Nephron progenitor cell (in vitro differentiated cells): ENCODE data around the gene SLC23A1.
A peak's percentile ranks its signal among the peaks of the same experiment; 100 is the strongest.
"Not testable (repeated sequence)": the region's sequence is repeated elsewhere in the genome, so short reads cannot be mapped to it uniquely, and the experiment has no call there.

Experiments used
- DNase-seq: peaks from one replicate; pipeline ENCODE4 v3.0.0; 2021
- H3K27ac Mint-ChIP-seq: 2 replicates; pipeline ENCODE4 v1.8.0; 2021; ENCODE audit warnings: mild to moderate bottlenecking, moderate library complexity, mixed read lengths
- H3K27me3 Mint-ChIP-seq: 2 replicates; pipeline ENCODE4 v1.8.0; 2021; ENCODE audit warnings: mild to moderate bottlenecking, low read depth, mixed read lengths; ENCODE audit not compliant: poor library complexity
- H3K36me3 Mint-ChIP-seq: 2 replicates; pipeline ENCODE4 v1.8.0; 2021; ENCODE audit warnings: low read depth, mixed read lengths
- H3K4me1 Mint-ChIP-seq: 2 replicates; pipeline ENCODE4 v1.8.0; 2021; ENCODE audit warnings: mixed read lengths
- H3K4me3 Mint-ChIP-seq: 2 replicates; pipeline ENCODE4 v1.8.0; 2021; ENCODE audit warnings: mild to moderate bottlenecking, moderate library complexity, mixed read lengths
- H3K9me3 Mint-ChIP-seq: 2 replicates; pipeline ENCODE4 v1.8.0; 2021; ENCODE audit warnings: mild to moderate bottlenecking, moderate library complexity, mixed read lengths
- TF ChIP-seq, protein P1 (sequence below): fragments of 200-600 bp; sonication (generic); IDR thresholded peaks from 2 replicates; pipeline ENCODE4 v1.5.0; 2021; ENCODE audit warnings: antibody characterized with exemption

Gene SLC23A1

DNA sequence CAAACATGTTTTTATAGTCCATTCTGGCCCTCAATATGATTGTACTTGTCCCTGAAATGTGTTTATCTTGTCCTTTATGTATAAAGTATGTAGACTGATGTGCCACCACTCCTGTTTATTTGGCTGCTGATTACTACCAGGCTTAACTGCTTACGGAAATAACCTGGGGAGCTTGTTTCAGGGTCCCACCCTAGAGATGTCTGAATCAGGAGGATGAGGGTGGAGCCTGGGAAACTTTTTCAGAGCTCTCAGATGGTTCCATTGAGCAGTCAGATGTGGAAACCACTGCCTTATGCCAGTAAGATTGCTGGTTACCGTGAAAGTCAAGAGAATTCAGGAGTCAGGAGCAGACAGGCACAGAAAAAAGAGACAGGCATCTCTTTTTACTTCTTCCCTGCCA lies 19.2 kb downstream of the SLC23A1 start:
- Mint-ChIP-seq H3K27ac (no peak overlapping the region), H3K36me3 (peaks cover 81% of the 10 kb centered on the region), H3K9me3 (no peaks in the 10 kb centered on the region), H3K27me3 (no peaks in the 10 kb centered on the region), H3K4me3 (no peak overlapping the region), H3K4me1 (no peaks in the 10 kb centered on the region)
- DNase-seq = no peak
- TF ChIP-seq, protein P1, sequence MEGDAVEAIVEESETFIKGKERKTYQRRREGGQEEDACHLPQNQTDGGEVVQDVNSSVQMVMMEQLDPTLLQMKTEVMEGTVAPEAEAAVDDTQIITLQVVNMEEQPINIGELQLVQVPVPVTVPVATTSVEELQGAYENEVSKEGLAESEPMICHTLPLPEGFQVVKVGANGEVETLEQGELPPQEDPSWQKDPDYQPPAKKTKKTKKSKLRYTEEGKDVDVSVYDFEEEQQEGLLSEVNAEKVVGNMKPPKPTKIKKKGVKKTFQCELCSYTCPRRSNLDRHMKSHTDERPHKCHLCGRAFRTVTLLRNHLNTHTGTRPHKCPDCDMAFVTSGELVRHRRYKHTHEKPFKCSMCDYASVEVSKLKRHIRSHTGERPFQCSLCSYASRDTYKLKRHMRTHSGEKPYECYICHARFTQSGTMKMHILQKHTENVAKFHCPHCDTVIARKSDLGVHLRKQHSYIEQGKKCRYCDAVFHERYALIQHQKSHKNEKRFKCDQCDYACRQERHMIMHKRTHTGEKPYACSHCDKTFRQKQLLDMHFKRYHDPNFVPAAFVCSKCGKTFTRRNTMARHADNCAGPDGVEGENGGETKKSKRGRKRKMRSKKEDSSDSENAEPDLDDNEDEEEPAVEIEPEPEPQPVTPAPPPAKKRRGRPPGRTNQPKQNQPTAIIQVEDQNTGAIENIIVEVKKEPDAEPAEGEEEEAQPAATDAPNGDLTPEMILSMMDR = no peak

DNA sequence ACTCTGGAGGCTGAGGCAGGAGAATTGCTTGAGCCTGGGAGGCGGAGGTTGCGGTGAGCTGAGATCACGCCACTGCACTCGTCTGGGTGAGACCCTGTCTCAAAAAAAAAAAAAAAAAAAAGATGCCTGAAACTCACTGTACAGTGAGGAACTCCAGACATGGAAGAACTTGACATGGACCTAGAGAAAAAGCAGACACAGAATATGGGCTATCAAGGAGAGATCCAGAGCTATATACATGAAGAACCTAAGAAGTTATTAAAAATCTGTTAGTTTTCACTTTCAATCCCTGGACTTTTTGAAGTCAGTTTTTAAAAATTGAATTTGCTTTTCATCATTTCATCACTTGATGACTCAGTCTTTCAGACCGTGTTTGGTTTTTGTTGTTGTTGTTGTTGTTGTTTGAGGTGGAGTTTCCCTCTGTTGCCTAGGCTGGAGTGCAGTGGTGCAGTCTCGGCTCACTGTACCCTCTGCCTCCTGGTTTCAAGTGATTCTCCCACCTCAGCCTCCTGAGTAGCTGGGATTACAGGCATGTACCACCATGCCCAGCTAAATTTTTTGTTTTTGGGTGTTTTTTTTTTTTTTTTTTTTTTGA lies 21.2 kb downstream of the SLC23A1 start:
- peaks cover 5% of the 10 kb centered on the region for H3K9me3 Mint-ChIP-seq

DNA sequence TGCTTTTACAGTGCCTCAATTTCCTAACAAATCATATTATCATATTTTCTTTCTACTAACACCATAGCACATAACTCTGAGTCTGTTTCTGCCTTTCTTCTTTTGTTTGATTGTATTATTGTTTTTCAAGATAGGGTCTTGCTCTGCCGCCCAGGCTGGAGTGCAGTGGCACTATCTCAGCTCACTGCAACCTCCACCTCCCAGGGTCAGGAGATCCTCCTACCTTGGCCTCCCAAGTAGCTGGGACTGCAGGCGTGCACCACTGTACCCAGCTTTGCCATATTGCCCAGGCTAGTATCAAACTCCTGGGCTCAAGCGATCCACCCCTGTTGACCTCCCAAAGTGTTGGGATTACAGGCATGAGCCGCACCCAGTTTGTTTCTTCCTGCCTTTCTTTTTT lies 22.7 kb downstream of the SLC23A1 start:
- Mint-ChIP-seq H3K27ac (peak overlapping the region; percentile 77), H3K4me1 (no peaks in the 10 kb centered on the region), H3K27me3 (peaks cover 2% of the 10 kb centered on the region), H3K9me3 (peaks cover 9% of the 10 kb centered on the region), H3K36me3 (peaks cover 83% of the 10 kb centered on the region), H3K4me3 (no peak overlapping the region)
- no peak for DNase-seq
- TF ChIP-seq, protein P1 = no peak

More for the DNA sequence above, 21.2 kb downstream of the SLC23A1 start:
- no peak for DNase-seq
- H3K27me3 Mint-ChIP-seq = no peaks in the 10 kb centered on the region
- H3K4me3 Mint-ChIP-seq = no peak overlapping the region
- TF ChIP-seq, protein P1 = no peak
- peaks cover 88% of the 10 kb centered on the region for H3K36me3 Mint-ChIP-seq
- H3K27ac Mint-ChIP-seq = no peak overlapping the region
- H3K4me1 Mint-ChIP-seq = no peaks in the 10 kb centered on the region

DNA sequence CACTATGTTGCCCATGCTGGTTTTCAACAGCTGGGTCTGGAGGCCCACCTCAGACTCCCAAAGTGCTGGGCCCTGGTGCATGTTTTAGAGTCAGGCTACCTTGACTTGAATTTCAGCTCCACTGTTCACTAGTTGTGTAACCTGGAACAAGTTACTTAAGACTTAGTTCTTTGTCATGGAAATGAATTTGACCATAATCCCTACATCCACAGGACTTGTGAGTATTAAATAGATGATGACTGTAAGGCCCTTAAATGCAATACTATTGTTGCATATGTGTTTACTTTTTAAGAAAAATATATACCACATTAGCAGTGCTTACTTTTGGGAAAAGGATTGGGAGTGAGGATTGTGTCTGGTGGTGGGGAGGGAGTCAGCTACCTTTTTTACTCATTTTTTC lies 25.0 kb downstream of the SLC23A1 start:
- Mint-ChIP-seq H3K27ac (no peak overlapping the region), H3K9me3 (peaks cover 25% of the 10 kb centered on the region), H3K4me1 (no peaks in the 10 kb centered on the region), H3K36me3 (peaks cover 86% of the 10 kb centered on the region), H3K4me3 (no peak overlapping the region), H3K27me3 (peaks cover 4% of the 10 kb centered on the region)
- no peak for DNase-seq
- TF ChIP-seq, protein P1 = no peak

DNA sequence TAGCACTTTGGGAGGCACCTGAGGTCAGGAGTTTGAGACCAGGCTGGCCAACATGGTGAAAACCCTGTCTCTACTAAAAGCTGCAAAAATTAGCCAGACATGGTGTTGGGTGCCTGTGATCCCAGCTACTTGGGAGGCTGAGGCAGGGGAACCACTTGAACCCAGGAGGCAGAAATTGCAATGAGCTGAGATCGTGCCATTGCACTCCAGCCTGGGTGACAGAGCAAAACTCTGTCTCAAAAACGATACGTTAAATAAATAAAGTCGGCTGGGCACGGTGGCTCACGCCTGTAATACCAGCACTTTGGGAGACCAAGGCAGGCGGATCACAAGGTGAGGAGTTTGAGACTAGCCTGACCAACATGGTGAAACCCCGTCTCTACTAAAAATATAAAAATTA lies 27.2 kb downstream of the SLC23A1 start:
- Mint-ChIP-seq H3K36me3 (peaks cover 90% of the 10 kb centered on the region), H3K9me3 (peaks cover 34% of the 10 kb centered on the region)
- H3K4me3 Mint-ChIP-seq, DNase-seq, H3K27me3 Mint-ChIP-seq, H3K4me1 Mint-ChIP-seq, H3K27ac Mint-ChIP-seq: not testable (repeated sequence)

DNA sequence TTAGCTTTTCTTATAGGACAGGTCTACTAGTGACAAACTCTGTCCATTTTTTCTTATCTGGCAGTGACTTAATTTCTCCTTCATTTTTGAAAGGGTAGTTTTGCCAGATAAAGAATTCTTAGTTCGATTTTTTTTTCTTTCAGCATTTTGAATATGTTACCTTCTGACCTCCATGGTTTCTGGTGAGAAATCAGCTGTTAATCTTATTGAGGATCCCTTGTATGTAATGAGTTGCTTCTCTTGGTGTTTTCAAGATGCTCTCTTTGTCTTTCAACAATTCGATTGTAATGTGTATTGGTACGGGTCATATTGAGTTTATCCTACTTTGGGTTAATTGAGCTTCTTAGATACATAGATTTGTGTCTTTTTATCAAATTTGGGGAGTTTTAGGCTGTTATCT lies 28.9 kb downstream of the SLC23A1 start:
- peaks cover 4% of the 10 kb centered on the region for H3K27me3 Mint-ChIP-seq
- DNase-seq = no peak
- H3K4me3 Mint-ChIP-seq = no peak overlapping the region
- TF ChIP-seq, protein P1 = no peak
- H3K36me3 Mint-ChIP-seq = peaks cover 88% of the 10 kb centered on the region
- H3K4me1 Mint-ChIP-seq = no peaks in the 10 kb centered on the region
- H3K27ac Mint-ChIP-seq = no peak overlapping the region
- H3K9me3 Mint-ChIP-seq = peaks cover 34% of the 10 kb centered on the region

DNA sequence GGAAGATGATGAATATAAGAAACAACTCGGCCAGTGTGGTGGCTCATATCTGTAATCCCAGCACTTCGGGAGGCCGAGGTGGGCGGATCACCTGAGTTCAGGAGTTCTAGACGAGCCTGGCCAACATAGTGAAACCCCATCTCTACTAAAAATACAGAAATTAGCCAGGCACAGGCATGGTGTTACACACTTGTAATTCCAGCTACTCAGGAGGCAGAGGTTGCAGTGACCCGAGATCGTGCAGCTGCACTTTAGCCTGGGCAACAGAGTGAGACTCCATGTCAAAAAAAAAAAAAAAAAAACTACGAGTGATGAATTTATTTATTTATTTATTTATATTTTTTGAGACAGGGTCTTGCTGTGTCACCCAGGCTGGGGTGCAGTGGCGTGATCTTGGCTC lies 35.2 kb downstream of the SLC23A1 start:
- peaks cover 24% of the 10 kb centered on the region for H3K4me1 Mint-ChIP-seq
- not testable (repeated sequence) for DNase-seq, H3K27me3 Mint-ChIP-seq, H3K27ac Mint-ChIP-seq, H3K4me3 Mint-ChIP-seq
- peaks cover 87% of the 10 kb centered on the region for H3K36me3 Mint-ChIP-seq
- H3K9me3 Mint-ChIP-seq = peaks cover 31% of the 10 kb centered on the region

DNA sequence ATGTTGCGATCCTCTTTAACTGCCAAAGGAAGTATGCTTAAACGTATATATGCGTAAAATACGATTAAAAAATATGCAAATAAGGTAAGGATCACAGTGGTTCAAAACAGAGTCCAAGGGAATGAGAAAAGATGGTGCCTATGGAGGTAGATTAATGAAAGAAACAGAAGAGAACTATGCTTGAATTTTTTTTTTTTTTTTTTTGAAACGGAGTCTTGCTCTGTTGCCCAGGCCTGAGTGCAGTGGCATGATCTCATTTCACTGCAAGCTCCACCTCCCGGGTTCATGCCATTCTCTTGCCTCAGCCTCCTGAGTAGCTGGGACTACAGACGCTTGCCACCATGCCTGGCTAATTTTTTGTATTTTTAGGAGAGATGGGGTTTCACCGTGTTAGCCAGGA lies 37.7 kb downstream of the SLC23A1 start:
- H3K36me3 Mint-ChIP-seq = peaks cover 62% of the 10 kb centered on the region
- H3K4me1 Mint-ChIP-seq = peaks cover 37% of the 10 kb centered on the region
- not testable (repeated sequence) for H3K27me3 Mint-ChIP-seq, DNase-seq, H3K4me3 Mint-ChIP-seq
- peaks cover 24% of the 10 kb centered on the region for H3K9me3 Mint-ChIP-seq
- H3K27ac Mint-ChIP-seq = peak overlapping the region; percentile 66
